NCI-H446 treated with DMSO at 0.1 percent for 48 hours (cell line): ENCODE results near the gene CTSL.

ENCODE experiments used
- DNase-seq: peaks from one replicate; lab custom pipeline; 2025; lab: John Stamatoyannopoulos, UW

The CTSL gene

DNA sequence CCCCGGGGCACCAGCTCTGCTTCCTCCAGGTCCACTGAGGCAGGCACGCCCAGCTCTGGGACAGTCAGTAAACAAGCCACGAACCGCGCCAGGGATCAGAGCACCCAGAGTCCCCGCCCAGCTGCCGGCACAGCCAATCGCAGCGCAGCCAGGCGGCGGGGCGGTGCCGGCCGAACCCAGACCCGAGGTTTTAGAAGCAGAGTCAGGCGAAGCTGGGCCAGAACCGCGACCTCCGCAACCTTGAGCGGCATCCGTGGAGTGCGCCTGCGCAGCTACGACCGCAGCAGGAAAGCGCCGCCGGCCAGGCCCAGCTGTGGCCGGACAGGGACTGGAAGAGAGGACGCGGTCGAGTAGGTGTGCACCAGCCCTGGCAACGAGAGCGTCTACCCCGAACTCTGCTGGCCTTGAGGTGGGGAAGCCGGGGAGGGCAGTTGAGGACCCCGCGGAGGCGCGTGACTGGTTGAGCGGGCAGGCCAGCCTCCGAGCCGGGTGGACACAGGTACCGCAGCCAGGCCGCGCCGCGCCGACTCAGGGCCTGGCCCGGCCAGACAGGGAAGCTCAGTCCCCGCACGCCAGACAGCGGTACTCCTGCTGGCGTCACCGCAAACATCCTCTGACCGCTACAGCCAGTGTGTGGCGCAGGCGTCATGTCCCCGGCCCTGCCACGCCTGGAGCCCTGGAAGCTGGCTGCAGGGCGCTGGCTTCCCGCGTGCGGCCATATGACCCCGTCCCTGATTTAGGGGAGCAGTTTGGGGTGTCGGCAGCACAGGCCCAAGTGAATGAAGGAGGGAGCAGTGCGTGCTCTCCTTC, at the start of gene CTSL:
Gene CTSL (plus strand): TSS at position 220 of the 810 bp plus-strand sequence. CDS start 1,485 bp downstream, outside the sequence.
- no peak for DNase-seq

DNA sequence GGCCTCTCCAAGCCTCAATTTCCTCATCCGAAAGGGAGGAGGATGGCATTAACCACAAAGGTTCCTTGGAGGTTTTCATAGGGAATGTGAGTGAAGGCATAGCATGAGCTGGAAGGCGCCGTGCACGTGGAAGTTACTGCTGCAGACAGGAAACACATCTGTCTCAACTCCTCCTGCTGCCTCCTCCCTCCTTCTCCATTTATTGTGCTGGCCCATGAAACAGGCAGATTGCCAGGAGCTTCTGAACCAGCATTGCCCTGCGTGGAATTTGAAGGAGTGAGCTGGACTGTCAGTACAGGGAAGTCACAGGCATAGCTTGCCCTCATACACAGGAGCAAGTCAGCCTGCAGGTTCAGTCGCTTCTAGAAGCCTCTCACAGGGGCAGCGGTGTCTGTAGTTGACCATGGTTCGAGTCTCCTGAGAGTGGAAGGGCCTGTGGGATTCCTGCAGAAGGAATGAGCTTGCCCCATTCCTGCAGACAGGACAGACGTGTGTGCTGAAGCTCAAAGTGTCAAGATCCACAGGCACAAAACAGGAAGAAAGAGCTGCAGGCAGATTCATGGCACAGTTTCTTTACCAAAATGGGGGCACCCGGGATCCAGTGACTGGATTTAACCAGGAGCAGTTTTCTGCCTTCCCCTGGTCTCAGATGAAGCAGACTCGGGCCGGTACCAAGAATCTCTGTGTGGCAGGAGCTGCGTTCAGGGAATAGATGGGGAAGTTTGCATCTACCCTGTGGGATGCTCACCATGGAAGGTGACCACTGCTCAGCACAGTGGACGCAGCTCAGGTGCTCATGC, 48.7 kb upstream of the CTSL start:
- DNase-seq, result no peak

DNA sequence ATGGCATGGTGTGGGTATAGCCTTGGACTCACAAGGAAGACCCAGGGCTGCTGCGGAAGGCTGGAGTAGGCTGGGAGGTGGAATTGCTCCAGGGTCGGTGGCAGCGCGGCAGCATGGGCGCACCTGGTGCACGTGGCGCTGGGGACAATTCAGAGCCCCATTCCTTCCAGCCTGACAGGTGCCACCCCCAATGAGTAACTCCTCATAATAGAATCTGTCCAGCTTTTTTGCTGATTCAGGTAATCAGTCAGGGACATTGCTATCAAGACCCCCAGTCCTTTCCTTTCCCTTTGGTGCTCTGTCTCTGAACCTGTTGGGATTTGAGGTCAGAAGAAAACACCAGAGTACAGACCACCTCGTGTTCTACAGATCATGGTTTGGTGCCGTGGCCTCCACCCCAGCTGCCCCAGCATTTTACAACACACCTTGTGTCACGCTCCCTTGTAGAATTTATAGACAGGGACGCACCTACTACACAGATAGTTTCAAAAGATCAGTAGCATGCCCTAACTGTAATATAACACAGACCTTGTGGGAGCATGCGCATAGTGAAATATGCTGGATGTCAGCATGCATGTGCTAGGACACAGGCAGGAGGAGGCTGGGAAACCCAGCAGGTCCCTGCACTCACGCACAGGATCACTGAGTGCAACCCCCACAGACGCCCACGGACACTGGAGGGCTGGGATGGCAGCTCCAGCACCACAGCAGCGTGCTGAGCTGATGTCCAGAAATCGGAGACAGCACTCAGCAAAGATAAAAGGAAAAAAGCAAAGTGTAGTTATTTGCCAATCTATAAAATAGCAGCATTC, 47.9 kb upstream of the CTSL start:
- DNase-seq, result no peak

DNA sequence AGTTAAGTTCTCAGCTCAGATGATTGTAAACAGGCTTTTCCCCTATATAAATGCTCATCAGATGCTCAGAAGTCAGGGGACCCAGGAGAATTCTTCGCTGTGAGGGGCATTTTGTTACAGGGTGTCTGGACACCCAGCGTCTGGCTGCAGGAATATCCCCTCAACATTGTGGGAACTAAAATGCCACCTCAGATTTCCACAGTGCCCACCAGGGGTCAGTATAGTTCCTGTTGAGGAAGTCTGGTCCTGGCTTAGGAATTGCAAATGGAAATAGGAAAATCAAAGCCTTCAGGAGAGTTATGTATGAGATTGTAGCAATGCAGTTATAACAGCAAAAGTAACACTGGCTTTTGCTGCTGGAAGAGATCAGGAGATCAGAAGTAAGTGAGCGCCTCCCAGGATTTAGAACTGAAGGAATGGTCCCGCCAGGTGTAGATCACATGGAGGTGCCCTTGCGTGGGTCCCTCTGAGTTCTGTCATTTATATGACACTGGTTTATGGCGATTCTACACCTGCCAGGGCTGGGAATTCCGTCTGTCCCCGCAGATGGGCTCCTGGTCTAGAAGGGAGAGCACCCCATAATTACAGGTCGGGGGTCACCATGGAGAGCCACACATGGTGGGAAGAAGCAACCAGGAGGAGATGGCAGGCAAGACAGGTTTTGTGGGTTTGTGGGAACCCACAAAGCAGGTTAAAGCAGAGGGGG, 47.1 kb upstream of the CTSL start:
- DNase-seq, result no peak

DNA sequence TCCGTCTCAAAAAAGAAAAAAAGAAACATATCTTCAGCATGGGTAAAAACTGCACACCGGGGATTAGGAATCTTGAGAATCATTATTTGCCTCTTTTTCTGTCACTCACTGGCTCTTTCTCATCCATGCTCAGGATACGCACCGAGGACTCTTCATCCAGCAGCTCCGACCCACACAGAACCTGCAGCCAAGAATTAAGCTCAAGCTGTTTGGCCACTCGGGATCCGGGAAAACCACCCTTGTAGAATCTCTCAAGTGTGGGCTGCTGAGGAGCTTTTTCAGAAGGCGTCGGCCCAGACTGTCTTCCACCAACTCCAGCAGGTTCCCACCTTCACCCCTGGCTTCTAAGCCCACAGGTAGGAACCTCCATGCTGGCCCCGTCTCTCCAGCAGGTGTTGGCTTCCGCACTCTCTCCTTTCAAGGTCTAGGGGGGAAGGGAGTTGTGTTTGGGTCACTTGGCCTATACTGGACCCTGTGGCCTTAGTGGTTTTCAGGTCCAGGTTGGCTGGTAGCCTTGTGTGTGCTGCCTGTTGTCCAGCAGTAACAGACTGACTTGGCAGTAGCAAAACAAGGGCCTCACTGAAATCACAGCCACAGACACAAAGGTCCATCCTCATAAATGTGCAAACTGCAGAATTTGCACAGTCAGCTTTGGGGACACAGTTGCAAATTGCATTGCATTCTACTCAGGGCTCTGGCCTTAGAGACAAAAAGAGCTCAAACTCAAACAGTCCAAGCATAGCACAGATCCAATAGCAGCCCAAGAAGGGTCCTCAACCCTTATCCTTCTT, 44.5 kb upstream of the CTSL start:
- DNase-seq, result no peak

DNA sequence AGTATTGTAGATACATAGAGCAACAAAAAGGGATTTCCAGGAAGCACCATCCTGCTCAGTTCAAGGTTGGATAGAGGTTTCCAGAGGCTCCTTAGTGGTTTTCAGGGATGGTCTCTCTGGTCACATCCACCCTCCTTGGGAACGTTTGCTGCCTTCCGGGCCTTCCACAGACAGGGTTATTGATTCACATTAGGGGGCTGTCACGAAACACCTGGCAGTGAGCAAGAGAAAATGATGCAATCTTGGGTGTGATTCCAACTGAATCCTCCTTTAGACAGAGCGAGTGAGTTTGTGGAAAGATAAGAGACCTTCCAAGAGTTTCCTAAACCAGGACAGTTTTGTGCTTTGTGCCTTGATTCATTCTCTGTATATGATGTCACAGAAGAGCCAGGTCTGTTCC, 43.8 kb upstream of the CTSL start:
- no peak for DNase-seq

DNA sequence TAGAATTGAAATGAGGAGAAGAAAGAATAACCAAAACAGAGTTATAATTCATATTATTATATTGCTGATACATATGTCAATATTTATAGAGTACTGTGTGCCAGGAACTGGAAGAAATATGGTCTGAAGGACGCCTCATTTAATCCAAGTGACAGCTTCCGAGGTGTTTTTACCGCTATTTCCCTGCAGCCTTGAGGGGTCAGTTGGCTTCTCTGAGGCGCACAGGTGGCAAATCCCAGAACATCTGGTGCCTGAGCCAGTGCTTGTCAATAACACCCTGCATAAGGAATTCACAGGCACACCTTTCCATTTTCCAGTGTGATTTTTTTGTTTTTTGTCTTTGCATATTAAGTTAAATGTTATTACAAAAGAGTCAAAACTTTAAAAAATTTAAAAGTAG, 43.3 kb upstream of the CTSL start:
- DNase-seq, result no peak

DNA sequence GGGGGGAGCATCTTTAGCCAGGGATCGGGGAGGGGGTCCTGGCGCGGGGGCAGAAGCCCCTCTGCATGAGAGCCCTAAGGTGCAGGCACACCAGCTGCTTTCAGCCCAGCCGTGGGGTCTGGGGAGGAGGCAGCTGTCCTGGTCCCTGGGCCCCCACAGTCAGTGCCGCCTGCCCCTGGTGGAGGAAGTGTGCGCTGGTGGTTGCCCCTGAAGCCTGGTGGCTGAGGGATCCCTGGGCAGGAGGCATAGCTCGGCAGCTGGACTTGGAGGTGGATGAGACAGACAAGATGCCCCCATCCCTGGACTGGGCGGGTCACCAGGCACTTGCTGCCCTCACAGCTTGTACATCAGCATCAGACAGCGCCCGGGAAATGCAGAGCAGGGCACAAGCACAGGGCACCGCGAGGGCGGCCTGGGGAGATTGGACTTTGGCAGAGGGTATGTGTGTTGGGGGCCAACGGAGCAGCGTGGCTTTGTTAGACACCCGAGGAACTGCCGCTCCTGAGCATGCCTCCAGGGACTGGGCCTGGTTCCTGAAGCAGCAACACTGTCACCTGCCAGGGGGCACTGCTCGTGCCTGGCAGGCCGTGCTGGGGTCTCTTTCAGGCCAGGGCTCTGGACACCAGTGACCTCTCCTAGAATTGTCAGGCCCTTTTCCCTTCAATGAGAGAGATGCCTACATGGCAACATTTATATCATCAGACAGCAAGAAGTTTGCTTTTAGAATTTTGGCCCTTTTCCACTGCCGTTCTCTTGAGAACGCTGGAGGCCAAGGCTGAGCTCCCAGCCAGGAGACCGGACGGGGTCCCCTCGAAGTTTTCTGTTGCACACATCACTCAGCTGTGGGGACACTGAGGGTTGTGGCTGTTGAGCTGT, 41.9 kb upstream of the CTSL start:
- no peak for DNase-seq

DNA sequence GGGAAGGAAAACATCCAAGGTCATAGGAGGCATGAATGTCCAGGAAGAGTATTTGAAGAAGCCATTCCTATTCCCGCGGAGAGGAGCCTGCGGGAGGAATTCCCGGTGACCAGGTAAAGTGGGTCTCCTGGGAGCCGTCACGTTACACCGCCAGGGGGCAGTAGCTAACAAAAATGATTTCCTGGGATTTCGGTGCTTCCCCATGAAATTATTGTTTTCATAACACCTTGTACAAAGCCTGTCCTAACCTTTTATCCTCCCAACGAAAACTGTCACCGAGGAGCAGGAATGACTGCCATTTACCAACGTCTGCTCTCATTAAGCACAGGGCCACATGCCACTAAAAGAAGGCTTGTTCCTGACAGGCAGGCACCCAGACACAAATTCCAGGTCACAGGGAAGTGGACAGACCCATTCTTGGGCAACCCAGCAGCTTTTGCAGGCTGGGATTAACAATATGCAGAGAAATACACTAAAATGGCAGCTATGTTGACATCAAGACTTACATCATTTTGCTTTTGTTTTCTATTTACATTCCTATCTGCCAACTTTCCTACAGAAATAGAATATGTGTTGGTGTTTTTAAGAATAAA, 41.2 kb upstream of the CTSL start:
- DNase-seq, result no peak

DNA sequence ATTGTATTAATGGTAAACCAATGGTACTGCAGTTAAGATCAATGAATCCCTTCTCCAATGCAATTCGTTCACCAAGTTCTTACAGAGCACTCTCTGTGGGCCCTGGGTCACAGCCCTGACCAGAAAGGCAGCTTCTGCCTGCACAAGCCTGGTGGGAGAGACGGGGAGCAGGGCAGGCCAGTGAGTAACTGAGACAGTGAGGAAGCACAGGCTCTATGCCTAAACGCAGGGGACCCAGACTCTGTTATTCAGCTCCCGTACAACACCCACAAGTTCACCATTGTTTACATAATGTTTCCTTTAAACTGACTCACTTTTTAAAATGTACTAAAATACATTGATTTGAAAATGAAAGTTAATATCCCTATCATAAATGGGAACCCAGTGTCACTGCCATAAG, 40.5 kb upstream of the CTSL start:
- DNase-seq, result no peak

DNA sequence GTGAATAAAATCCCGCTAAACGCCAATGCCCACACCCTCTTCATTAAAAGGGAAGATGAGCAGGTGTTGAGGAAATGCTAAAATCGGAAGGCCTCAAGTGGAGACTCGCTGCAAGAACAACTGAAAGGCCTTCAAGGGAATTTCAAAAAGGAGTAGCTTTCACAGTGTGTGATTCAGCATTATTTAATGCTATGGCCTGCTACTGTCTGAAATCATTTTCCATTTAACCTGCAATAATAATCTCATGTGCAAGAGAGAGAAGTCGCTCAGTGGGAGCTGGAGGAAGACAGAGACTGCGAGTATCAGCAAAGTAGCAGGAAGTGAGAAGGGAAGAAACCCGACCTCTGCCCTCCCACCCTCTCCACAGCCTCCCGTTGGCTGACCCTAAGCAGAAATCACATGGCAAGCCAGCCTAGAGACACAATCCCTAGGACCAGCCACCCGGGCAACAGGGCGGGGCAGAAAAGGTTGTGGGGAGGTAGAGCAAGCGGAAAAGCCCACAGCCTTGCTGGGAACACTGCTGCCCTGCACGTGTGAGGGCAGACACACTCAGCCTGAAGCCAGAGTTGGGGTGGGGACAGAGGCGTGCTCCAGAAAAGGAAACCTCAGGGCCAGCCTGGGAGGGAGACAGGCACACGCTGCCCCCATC, 39.9 kb upstream of the CTSL start:
- no peak for DNase-seq

DNA sequence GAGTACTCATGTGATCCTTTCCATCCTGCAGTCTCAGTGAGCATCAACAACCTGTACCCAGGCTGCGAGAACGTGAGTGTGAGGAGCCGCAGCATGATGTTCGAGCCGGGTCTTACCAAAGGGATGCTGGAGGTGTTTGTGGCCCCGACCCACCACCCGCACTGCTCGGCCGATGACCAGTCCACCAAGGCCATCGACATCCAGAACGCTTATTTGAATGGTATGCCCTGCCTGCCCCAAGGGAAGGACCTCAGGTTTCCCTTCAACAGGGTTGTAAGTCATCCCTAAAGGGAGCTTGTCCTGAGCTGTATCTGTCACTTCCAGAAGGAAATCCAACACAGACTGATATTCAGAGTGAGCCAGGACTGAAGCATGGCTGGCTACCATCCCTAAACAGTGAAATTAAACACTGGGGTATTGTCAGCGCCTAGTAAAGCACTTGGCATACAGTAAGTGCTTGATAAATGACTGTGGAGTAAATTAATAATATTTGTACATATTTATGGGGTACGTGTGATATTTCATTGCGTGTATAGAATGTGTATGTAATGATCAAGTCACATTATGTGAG, 39.3 kb upstream of the CTSL start:
- no peak for DNase-seq

DNA sequence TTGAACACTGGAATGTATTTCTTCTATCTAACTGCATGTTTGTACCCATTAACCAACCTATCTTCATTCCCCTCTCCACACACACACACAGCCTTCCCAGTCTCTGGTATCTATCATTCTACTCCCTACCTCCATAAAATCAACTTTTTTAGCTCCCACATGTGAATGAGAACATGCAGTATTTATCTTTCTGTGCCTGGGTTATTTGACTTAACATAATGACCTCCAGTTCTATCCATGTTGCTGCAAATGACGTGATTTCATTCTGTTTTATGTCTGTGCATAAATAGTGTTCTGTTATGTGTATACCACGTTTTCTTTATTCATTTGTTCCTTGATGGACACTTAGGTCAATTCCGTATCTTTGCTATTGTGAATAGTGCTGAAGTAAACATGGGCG, 38.7 kb upstream of the CTSL start:
- no peak for DNase-seq

DNA sequence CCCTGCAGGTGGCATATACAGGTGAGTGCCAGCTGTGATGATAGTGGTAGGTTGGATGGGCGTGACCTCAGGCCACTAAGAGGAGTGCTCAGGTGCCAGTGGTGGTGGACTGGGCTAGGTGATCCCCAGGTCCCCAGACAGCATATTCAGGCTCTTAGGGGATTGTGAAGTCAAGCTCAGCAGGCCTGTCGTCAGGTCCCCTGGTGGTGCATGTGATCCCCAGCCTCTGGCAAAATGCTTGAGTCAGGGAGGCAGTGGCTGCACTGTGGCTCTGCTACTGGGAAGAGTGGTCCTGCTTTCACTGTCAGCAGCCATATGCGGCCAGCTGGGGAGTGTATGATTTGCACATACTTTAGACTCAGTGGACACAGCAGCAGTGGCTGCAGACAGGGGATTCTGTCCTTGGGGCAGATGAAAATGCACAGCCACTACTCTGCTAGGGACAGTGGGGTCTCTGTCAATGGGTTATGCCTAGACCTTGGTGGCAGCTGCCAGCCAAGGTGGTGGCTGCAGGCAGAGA, 31.6 kb upstream of the CTSL start:
- DNase-seq, result no peak

DNA sequence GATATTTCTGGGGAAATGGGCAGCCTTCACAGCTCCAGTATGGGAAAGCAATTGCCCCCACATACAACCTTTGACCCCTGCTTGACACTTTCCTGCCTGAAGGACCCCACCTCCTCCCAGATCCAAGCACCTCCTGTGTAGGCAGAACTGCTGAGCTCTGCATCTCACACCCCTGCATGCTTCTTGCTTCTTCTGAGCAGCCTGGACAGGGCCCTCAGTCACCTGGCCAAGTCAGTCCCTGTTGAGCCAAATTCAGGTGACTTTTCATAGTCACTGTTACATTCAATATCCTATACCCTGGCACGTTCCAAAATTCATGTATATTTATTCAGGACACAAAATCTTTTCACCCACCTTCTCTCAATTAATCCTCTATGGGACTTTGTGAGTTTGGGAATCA, 30.4 kb upstream of the CTSL start:
- no peak for DNase-seq

DNA sequence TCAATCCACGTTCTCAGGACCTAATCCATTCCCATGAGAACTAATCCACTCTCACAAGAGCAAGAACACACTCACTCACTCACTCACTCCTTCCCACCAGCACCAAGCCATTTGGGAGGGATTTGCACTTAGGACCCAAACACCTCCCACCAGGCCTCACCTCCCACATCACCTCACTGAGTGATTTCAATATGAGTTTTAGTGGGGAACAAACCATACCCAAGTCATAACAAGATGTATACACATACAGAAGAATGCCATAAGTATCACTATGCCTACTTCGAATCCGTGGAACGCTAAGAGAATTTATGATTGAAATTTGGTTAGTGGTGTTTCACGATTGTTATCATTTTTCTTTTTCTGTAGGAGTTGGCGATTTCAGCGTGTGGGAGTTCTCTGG, 29.3 kb upstream of the CTSL start:
- DNase-seq, result no peak

DNA sequence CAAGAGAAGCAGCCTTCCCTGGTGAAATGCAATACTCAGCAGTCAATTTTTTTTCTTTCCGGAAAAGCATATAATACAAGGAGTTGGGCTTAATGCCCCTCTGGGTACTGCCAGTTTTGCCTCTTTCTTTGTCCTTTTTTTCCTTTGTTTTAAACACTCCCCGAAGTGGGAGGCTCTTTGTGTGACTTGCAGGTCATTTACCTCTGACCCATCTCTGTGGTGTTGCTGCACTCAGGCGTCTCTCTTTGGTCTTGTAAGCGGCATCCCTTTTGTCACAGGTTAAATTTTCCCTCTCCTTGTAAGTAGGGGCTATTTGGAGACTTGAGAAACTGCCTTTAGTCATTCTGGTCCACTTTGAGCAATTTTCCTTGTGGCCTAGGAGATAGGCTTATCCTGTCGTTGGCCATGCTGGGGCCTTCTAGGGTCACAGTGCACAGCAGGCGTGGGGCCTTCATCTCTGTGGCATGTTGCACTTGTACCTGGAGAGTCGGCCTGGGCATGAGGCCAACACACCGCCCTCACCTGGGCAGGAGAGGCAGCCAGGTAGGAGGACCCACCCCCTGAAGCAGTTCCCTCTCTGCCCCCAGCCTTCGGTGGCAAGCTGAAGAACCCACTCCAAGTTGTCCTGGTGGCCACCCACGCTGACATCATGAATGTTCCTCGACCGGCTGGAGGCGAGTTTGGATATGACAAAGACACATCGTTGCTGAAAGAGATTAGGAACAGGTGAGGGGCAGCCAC, 27.7 kb upstream of the CTSL start:
- DNase-seq, result no peak

DNA sequence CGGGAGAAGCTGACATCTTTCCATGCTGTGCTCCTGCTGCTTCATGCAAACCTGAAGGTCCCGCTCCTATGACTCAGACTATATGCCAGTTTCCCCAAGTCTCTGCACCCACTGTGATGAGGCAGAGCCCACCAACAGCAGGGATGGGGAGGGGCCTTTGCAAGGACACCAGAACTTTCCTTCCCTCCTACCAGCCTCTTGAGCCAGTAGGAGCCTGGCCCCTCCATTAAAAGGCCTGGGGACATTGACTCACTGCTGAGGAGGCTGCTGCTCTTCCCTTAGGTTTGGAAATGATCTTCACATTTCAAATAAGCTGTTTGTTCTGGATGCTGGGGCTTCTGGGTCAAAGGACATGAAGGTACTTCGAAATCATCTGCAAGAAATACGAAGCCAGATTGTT, 26.1 kb upstream of the CTSL start:
- no peak for DNase-seq
